HepG2 (cell line): ENCODE measurements around the gene PUDP. TPM values are rescaled to one million over a fixed set of nuclear protein-coding genes. Genes with fewer than 3 reads are reported as not detected.

Experiments used
- ATAC-seq: fragments of 200-7000 bp; cut with Tn5 transposase; 3 replicates; pipeline ENCODE4 v1.9.1; 2020; ENCODE audit warnings: mild to moderate bottlenecking, moderate library complexity
- BruUV-seq: library from RNA; stranded (reverse); fragments of 400-500 nt; replicated peaks from 2 replicates; lab custom pipeline; 2021; lab: Mats Ljungman, UMichigan
- CTCF ChIA-PET: fragments of 300-600 bp; formaldehyde crosslinking; extraction: SDS; loops from one replicate; lab custom pipeline; 2021; ENCODE audit warnings: low total read pairs, inconsistent platforms, low intra/inter-chr PET ratio; lab: Yijun Ruan, JAX
- POLR2A ChIA-PET: fragments of 350-600 bp; sonication (Branson Sonifier 250); formaldehyde crosslinking; loops from one replicate; lab custom pipeline; 2020; ENCODE audit warnings: antibody characterized with exemption, inconsistent platforms; lab: Yijun Ruan, JAX
- DNase-seq: peaks from one replicate; pipeline ENCODE4 v3.0.0-alpha.2; 2015; ENCODE audit warnings: low spot score
- FAIRE-seq: peaks from 3 replicates; lab custom pipeline; 2011; peaks lifted over from hg19 to GRCh38; lab: Jason Lieb, UNC
- H2AFZ ChIP-seq: one replicate; pipeline ENCODE4 v1.6.1; 2011; ENCODE audit warnings: low read length, inconsistent platforms
- H3K27ac ChIP-seq: fragments of 300-600 bp; 3 replicates; pipeline ENCODE4 v1.8.0; 2011; ENCODE audit warnings: mixed run types, mild to moderate bottlenecking, mixed read lengths, low read length, inconsistent platforms; ENCODE audit not compliant: insufficient read depth; ENCODE audit errors: extremely low read length
- H3K27me3 ChIP-seq, 2 experiments: fragments of 200-600 bp in 1 of 2; 2 replicates in 1 of 2; 3 replicates in 1 of 2; pipeline versions ENCODE4 v1.6.0 to v1.8.0; 2011; ENCODE audit warnings: low read length in 2 of 2, mild to moderate bottlenecking in 2 of 2, moderate library complexity in 2 of 2, inconsistent platforms in 1 of 2; ENCODE audit not compliant: insufficient read depth in 2 of 2, control insufficient read depth in 1 of 2
- H3K36me3 ChIP-seq, 2 experiments: fragments of 200-600 bp in 1 of 2; replicated peaks in 1 of 2; 2 replicates in 1 of 2; 3 replicates in 1 of 2; pipeline versions ENCODE4 v1.5.1 to v1.8.0; 2011; ENCODE audit warnings: low read length in 2 of 2, inconsistent platforms in 1 of 2; ENCODE audit not compliant: insufficient read depth in 2 of 2, control insufficient read depth in 1 of 2
- H3K4me1 ChIP-seq: 2 replicates; pipeline ENCODE4 v1.5.1; 2012; ENCODE audit warnings: low read length, inconsistent platforms; ENCODE audit not compliant: insufficient read depth
- H3K4me2 ChIP-seq: 2 replicates; pipeline ENCODE4 v1.6.0; 2011; ENCODE audit warnings: low read depth, low read length, inconsistent platforms
- H3K4me3 ChIP-seq, 3 experiments: fragments of 200-600 bp in 1 of 3; sonication (generic), shearing (Covaris generic) in 1 of 3; replicated peaks in 1 of 3; 2 replicates each; pipeline ENCODE4 v1.5.1; 2011 to 2016; ENCODE audit warnings: low read length in 3 of 3, inconsistent platforms in 2 of 3, low read depth in 2 of 3, mild to moderate bottlenecking in 2 of 3, control low read depth in 1 of 3, mixed read lengths in 1 of 3; ENCODE audit not compliant: insufficient read depth in 1 of 3
- H3K79me2 ChIP-seq: one replicate; pipeline ENCODE4 v1.6.1; 2011; ENCODE audit warnings: low read length, inconsistent platforms; ENCODE audit not compliant: insufficient read depth
- H3K9ac ChIP-seq: 2 replicates; pipeline ENCODE4 v1.6.0; 2011; ENCODE audit warnings: mild to moderate bottlenecking, low read depth, low read length, inconsistent platforms; ENCODE audit not compliant: insufficient read depth
- H3K9me3 ChIP-seq: 2 replicates; pipeline ENCODE4 v1.5.1; 2012; ENCODE audit warnings: mild to moderate bottlenecking, low read length
- H4K20me1 ChIP-seq: 2 replicates; pipeline ENCODE4 v1.6.0; 2011; ENCODE audit warnings: inconsistent platforms, mild to moderate bottlenecking, low read length, moderate library complexity; ENCODE audit not compliant: insufficient read depth
- BRCA1 ChIP-seq: sonication (generic); formaldehyde crosslinking; IDR thresholded peaks from 2 replicates; pipeline ENCODE4 v1.4.0; 2020; ENCODE audit warnings: missing genetic modification reagents
- CCDC6 ChIP-seq: sonication (generic); formaldehyde crosslinking; IDR thresholded peaks from 2 replicates; pipeline ENCODE4 v1.8.1; 2022; ENCODE audit warnings: mild to moderate bottlenecking, missing genetic modification reagents, moderate library complexity
- CREB3 ChIP-seq: sonication (generic); formaldehyde crosslinking; IDR thresholded peaks from 2 replicates; pipeline ENCODE4 v1.5.0; 2020; ENCODE audit warnings: missing genetic modification reagents
- KMT2A ChIP-seq: sonication (generic); formaldehyde crosslinking; IDR thresholded peaks from 2 replicates; pipeline ENCODE4 v1.4.0; 2020; ENCODE audit warnings: missing genetic modification reagents
- NCOA5 ChIP-seq: sonication (generic); formaldehyde crosslinking; IDR thresholded peaks from 2 replicates; pipeline ENCODE4 v1.4.0; 2020; ENCODE audit warnings: missing genetic modification reagents
- NR2F1 ChIP-seq, 2 experiments: fragments of 450-650 bp in 1 of 2; formaldehyde crosslinking in 1 of 2; IDR thresholded peaks; 2 replicates each; pipeline versions ENCODE4 v1.5.0 to v1.6.1; 2016 to 2020; ENCODE audit warnings: mild to moderate bottlenecking in 1 of 2, missing compliant biosample characterization in 1 of 2, missing genetic modification reagents in 1 of 2, moderate library complexity in 1 of 2
- RAD51 ChIP-seq: fragments of 450-650 bp; IDR thresholded peaks from 2 replicates; pipeline ENCODE4 v1.6.1; 2016; ENCODE audit warnings: borderline replicate concordance
- RARA ChIP-seq: IDR thresholded peaks from 2 replicates; pipeline ENCODE4 v1.6.1; 2016; ENCODE audit warnings: missing genetic modification reagents, missing compliant biosample characterization
- WIZ ChIP-seq: sonication (generic); formaldehyde crosslinking; IDR thresholded peaks from 2 replicates; pipeline ENCODE4 v1.5.1; 2020; ENCODE audit warnings: mild to moderate bottlenecking, missing genetic modification reagents
- ZNF296 ChIP-seq: sonication (generic); formaldehyde crosslinking; conservative IDR thresholded peaks from 2 replicates; pipeline ENCODE4 v1.5.0; 2020; ENCODE audit warnings: mild to moderate bottlenecking, missing genetic modification reagents
- ZNF329 ChIP-seq: sonication (generic); formaldehyde crosslinking; IDR thresholded peaks from 2 replicates; pipeline ENCODE4 v1.9.0; 2021; ENCODE audit warnings: low read depth, mild to moderate bottlenecking, missing genetic modification reagents
- ZNF563 ChIP-seq: sonication (generic); formaldehyde crosslinking; IDR thresholded peaks from 2 replicates; pipeline ENCODE4 v1.8.0; 2022; ENCODE audit warnings: mild to moderate bottlenecking, moderate library complexity, missing genetic modification reagents
- WGBS: methylation state at CpG from one replicate; pipeline ENCODE4 v1.1.6; 2017; ENCODE audit warnings: low lambda C conversion rate; 5-methylcytosine and 5-hydroxymethylcytosine counted together
- in situ Hi-C: cut with HindIII; loops from 2 replicates; pipeline ENCODE4 v1.10.0; 2017; ENCODE audit warnings: low pct_unique_long_range_greater_than_20kb; ENCODE audit not compliant: extremely low pct_ligation_motif_present
- intact Hi-C: fragments of 100-400 bp; cut with micrococcal nuclease; formaldehyde crosslinking; loops from one replicate; pipeline ENCODE4 v1.10.0; 2022; ENCODE audit not compliant: unreplicated experiment
- polyA plus RNA-seq, 8 experiments: library from polyadenylated mRNA; depleted of rRNA in 3 of 8; stranded (reverse) in 7 of 8; unstranded in 1 of 8; fragments of >200 nt; fragmentation: Illumina TruSeq in 4 of 8; extraction: Trizol in 4 of 8; gene quantifications; 2 replicates each; pipeline versions ENCODE4 v1.2.1 to v1.2.3, GENCODE V29; 2011 to 2016; ENCODE audit warnings: low read depth in 4 of 8, missing spikeins in 1 of 8, mixed read lengths in 1 of 8; ENCODE audit not compliant: insufficient read depth in 1 of 8
- total RNA-seq, 5 experiments: library from RNA; depleted of rRNA; stranded (reverse); fragments of >200 nt; fragmentation: Illumina TruSeq; extraction: Trizol; gene quantifications; 2 replicates each; pipeline ENCODE4 v1.2.3, GENCODE V29; 2016; ENCODE audit warnings: low read depth in 1 of 5
- TF ChIP-seq, protein P1 (sequence below): sonication (generic); formaldehyde crosslinking; IDR thresholded peaks from 2 replicates; pipeline ENCODE4 v1.5.0; 2020; ENCODE audit warnings: missing genetic modification reagents, mild to moderate bottlenecking, borderline replicate concordance
- TF ChIP-seq, protein P2 (sequence below): sonication (generic); formaldehyde crosslinking; IDR thresholded peaks from 2 replicates; pipeline ENCODE4 v1.4.0; 2020; ENCODE audit warnings: mild to moderate bottlenecking, missing genetic modification reagents

Gene PUDP
- total and polyA plus RNA-seq, 2 of the 13 experiments (the other 11 are each of a cell fraction or from before 2014, with no cell fraction given), result 7.5 to 23.5 TPM

GRCh38 chrX:7085879-7086278 is 62.1 kb downstream of the PUDP start:
- no peak overlapping the region for H3K27ac ChIP-seq
- no peak overlapping the region for H3K4me2 ChIP-seq
- H3K4me1 ChIP-seq, result peaks cover 6% of the 10 kb centered on the region
- no peak overlapping the region for H2AFZ ChIP-seq
- FAIRE-seq, result no peak
- TF ChIP-seq KMT2A (CRISPR knock-in tag), result no peak
- TF ChIP-seq, protein P1, sequence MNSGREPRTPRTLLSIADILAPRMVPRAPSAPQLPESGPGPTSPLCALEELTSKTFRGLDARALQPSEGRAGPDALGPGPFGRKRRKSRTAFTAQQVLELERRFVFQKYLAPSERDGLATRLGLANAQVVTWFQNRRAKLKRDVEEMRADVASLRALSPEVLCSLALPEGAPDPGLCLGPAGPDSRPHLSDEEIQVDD (CRISPR knock-in tag), result no peak
- TF ChIP-seq BRCA1 (CRISPR knock-in tag), result no peak
- TF ChIP-seq RAD51, result no peak
- TF ChIP-seq CCDC6 (CRISPR knock-in tag), result no peak
- TF ChIP-seq WIZ (CRISPR knock-in tag), result no peak
- no peak for TF ChIP-seq RARA (CRISPR knock-in tag)
- TF ChIP-seq CREB3 (CRISPR knock-in tag), result no peak
- TF ChIP-seq ZNF296 (CRISPR knock-in tag), result no peak
- TF ChIP-seq, protein P2, sequence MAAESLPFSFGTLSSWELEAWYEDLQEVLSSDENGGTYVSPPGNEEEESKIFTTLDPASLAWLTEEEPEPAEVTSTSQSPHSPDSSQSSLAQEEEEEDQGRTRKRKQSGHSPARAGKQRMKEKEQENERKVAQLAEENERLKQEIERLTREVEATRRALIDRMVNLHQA, result no peak
- TF ChIP-seq NR2F1 (CRISPR knock-in tag; IDR thresholded peaks at IDR 0.05), result no peak
- TF ChIP-seq ZNF563 (CRISPR knock-in tag), result no peak
- no peak for TF ChIP-seq NCOA5 (CRISPR knock-in tag)
- no peak for TF ChIP-seq ZNF329 (CRISPR knock-in tag)
- no peak for ATAC-seq
- WGBS, result 100% methylated on average over 1 of the region's 3 CpGs
- in situ Hi-C loops, result no loop called here
- no peak for DNase-seq
- intact Hi-C loops, result no loop called here
- no peaks in the 10 kb centered on the region for H4K20me1 ChIP-seq
- no TSS peak for BruUV-seq
- H3K4me3 ChIP-seq, result no peak overlapping the region
- H3K36me3 ChIP-seq, result 0 out of 5 replicates have a peak, but pooled peaks cover 0 to 3% of the 10 kb centered on the region in 2 experiments
- H3K79me2 ChIP-seq, result no peaks in the 10 kb centered on the region
- no peaks in the 10 kb centered on the region for H3K27me3 ChIP-seq
- H3K9me3 ChIP-seq, result no peaks in the 10 kb centered on the region
- no peak overlapping the region for H3K9ac ChIP-seq
- CTCF ChIA-PET, result no interaction called here
- POLR2A ChIA-PET, result no interaction called here
